ENCODE data around the gene RHOJ. TPM values are rescaled to one million over a fixed set of nuclear protein-coding genes. Genes with fewer than 3 reads are reported as not detected.

The RHOJ gene
- total and polyA plus RNA-seq, 2 experiments from 2014 or later = 0.17 TPM; not detected in 1

GRCh38 chr14:63326840-63327239 is 122.6 kb downstream of the RHOJ start:
- Histone ChIP-seq H3K36me3 (ENCODE audit: insufficient read depth) (no peaks in the 10 kb centered on the region), H3K27ac (ENCODE audit: low read depth) (no peak overlapping the region), H3K4me2 (no peak overlapping the region), H2AFZ (no peak overlapping the region), H4K20me1 (replicated peaks; ENCODE audit: insufficient read depth) (no peaks in the 10 kb centered on the region), H3K4me3 (no peak overlapping the region), H3K27me3 (ENCODE audit: insufficient read depth) (no peaks in the 10 kb centered on the region), H3K4me1 (ENCODE audit: insufficient read depth) (no peaks in the 10 kb centered on the region), H3K9me2 (ENCODE audit: insufficient read depth) (no peaks in the 10 kb centered on the region), H3K79me2 (replicated peaks; ENCODE audit: insufficient read depth) (no peaks in the 10 kb centered on the region), H3F3A (replicated peaks; ENCODE audit: low read depth) (no peaks in the 10 kb centered on the region)
- TF ChIP-seq ZNF331 (CRISPR knock-in tag; IDR thresholded peaks at IDR 0.05; ENCODE audit: low read depth) = no peak
- no peak for TF ChIP-seq CREB1 (CRISPR knock-in tag; IDR thresholded peaks at IDR 0.05; ENCODE audit: low read depth)
- TF ChIP-seq JUNB (IDR thresholded peaks at IDR 0.05; ENCODE audit: unreplicated experiment) = no peak
- TF ChIP-seq, protein P1, sequence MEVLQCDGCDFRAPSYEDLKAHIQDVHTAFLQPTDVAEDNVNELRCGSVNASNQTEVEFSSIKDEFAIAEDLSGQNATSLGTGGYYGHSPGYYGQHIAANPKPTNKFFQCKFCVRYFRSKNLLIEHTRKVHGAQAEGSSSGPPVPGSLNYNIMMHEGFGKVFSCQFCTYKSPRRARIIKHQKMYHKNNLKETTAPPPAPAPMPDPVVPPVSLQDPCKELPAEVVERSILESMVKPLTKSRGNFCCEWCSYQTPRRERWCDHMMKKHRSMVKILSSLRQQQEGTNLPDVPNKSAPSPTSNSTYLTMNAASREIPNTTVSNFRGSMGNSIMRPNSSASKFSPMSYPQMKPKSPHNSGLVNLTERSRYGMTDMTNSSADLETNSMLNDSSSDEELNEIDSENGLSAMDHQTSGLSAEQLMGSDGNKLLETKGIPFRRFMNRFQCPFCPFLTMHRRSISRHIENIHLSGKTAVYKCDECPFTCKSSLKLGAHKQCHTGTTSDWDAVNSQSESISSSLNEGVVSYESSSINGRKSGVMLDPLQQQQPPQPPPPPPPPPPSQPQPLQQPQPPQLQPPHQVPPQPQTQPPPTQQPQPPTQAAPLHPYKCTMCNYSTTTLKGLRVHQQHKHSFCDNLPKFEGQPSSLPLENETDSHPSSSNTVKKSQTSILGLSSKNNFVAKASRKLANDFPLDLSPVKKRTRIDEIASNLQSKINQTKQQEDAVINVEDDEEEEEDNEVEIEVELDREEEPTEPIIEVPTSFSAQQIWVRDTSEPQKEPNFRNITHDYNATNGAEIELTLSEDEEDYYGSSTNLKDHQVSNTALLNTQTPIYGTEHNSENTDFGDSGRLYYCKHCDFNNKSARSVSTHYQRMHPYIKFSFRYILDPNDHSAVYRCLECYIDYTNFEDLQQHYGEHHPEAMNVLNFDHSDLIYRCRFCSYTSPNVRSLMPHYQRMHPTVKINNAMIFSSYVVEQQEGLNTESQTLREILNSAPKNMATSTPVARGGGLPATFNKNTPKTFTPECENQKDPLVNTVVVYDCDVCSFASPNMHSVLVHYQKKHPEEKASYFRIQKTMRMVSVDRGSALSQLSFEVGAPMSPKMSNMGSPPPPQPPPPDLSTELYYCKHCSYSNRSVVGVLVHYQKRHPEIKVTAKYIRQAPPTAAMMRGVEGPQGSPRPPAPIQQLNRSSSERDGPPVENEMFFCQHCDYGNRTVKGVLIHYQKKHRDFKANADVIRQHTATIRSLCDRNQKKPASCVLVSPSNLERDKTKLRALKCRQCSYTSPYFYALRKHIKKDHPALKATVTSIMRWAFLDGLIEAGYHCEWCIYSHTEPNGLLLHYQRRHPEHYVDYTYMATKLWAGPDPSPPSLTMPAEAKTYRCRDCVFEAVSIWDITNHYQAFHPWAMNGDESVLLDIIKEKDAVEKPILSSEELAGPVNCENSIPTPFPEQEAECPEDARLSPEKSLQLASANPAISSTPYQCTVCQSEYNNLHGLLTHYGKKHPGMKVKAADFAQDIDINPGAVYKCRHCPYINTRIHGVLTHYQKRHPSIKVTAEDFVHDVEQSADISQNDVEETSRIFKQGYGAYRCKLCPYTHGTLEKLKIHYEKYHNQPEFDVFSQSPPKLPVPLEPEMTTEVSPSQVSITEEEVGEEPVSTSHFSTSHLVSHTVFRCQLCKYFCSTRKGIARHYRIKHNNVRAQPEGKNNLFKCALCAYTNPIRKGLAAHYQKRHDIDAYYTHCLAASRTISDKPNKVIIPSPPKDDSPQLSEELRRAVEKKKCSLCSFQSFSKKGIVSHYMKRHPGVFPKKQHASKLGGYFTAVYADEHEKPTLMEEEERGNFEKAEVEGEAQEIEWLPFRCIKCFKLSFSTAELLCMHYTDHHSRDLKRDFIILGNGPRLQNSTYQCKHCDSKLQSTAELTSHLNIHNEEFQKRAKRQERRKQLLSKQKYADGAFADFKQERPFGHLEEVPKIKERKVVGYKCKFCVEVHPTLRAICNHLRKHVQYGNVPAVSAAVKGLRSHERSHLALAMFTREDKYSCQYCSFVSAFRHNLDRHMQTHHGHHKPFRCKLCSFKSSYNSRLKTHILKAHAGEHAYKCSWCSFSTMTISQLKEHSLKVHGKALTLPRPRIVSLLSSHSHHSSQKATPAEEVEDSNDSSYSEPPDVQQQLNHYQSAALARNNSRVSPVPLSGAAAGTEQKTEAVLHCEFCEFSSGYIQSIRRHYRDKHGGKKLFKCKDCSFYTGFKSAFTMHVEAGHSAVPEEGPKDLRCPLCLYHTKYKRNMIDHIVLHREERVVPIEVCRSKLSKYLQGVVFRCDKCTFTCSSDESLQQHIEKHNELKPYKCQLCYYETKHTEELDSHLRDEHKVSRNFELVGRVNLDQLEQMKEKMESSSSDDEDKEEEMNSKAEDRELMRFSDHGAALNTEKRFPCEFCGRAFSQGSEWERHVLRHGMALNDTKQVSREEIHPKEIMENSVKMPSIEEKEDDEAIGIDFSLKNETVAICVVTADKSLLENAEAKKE (CRISPR knock-in tag; IDR thresholded peaks at IDR 0.05) = no peak
- no peak for TF ChIP-seq STAT1 (IDR thresholded peaks at IDR 0.05; ENCODE audit: unreplicated experiment)
- TF ChIP-seq REST (IDR thresholded peaks at IDR 0.05; ENCODE audit: unreplicated experiment) = no peak
- TF ChIP-seq EZH2phosphoT487 (IDR thresholded peaks at IDR 0.05; ENCODE audit: unreplicated experiment) = no peak
- TF ChIP-seq NANOG (IDR thresholded peaks at IDR 0.05; ENCODE audit: borderline replicate concordance) = no peak
- no peak for TF ChIP-seq ZNF114 (CRISPR knock-in tag; IDR thresholded peaks at IDR 0.05)
- no peak for TF ChIP-seq POLR2AphosphoS5 (IDR thresholded peaks at IDR 0.05; ENCODE audit: low read depth)
- TF ChIP-seq EZH2 (IDR thresholded peaks at IDR 0.05; ENCODE audit: low read depth, unreplicated experiment) = no peak
- no peak for TF ChIP-seq ETS1 (IDR thresholded peaks at IDR 0.05)
- TF ChIP-seq, protein P2, sequence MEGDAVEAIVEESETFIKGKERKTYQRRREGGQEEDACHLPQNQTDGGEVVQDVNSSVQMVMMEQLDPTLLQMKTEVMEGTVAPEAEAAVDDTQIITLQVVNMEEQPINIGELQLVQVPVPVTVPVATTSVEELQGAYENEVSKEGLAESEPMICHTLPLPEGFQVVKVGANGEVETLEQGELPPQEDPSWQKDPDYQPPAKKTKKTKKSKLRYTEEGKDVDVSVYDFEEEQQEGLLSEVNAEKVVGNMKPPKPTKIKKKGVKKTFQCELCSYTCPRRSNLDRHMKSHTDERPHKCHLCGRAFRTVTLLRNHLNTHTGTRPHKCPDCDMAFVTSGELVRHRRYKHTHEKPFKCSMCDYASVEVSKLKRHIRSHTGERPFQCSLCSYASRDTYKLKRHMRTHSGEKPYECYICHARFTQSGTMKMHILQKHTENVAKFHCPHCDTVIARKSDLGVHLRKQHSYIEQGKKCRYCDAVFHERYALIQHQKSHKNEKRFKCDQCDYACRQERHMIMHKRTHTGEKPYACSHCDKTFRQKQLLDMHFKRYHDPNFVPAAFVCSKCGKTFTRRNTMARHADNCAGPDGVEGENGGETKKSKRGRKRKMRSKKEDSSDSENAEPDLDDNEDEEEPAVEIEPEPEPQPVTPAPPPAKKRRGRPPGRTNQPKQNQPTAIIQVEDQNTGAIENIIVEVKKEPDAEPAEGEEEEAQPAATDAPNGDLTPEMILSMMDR (conservative IDR thresholded peaks at IDR 0.05; ENCODE audit: low read depth in 2 of 2) = no peak
- Mint-ChIP-seq H3K36me3 (ENCODE audit: low read depth) (no peaks in the 10 kb centered on the region), H3K9me3 (peaks cover 5% of the 10 kb centered on the region; the same call in 1 of the 3 replicates), H3K4me3 (no peak overlapping the region), H3K27ac (no peak overlapping the region), H3K27me3 (ENCODE audit: insufficient read depth, low read depth, poor library complexity) (no peaks in the 10 kb centered on the region), H3K4me1 (peaks cover 7% of the 10 kb centered on the region)
- DNase-seq (ENCODE audit: low spot score) (no peak), ATAC-seq (no peak)
